Ovary (tissue), 9 donors: ENCODE measurements around the gene SH3BGRL3. TPM values are rescaled to one million over a fixed set of nuclear protein-coding genes. Genes with fewer than 3 reads are reported as not detected.
"Not testable (repeated sequence)": the region's sequence is repeated elsewhere in the genome, so short reads cannot be mapped to it uniquely, and the experiment has no call there.

ENCODE experiments used
- DNase-seq, 5 donors: peaks; one replicate each; pipeline ENCODE4 v3.0.0-alpha.2; 2019 to 2020
- H3K27ac ChIP-seq, 2 donors: fragments of 200-600 bp; one replicate each; pipeline versions ENCODE4 v1.5.1 to v1.8.0; 2019 to 2022
- H3K27me3 ChIP-seq: fragments of 200-600 bp; one replicate; pipeline ENCODE4 v1.8.0; 2022
- H3K36me3 ChIP-seq: fragments of 200-600 bp; sonication (generic); one replicate; pipeline ENCODE4 v1.5.1; 2019
- H3K4me1 ChIP-seq: one replicate; pipeline ENCODE4 v1.8.1; 2013; ENCODE audit warnings: mild to moderate bottlenecking, moderate library complexity; ENCODE audit not compliant: insufficient read depth
- H3K4me3 ChIP-seq: fragments of 200-600 bp; sonication (generic); one replicate; pipeline ENCODE4 v1.5.1; 2017
- H3K9me3 ChIP-seq, 2 donors: fragments of 200-600 bp in 1 of 2; sonication (generic) in 1 of 2; one replicate each; pipeline versions ENCODE4 v1.5.1 to v1.8.1; 2013 to 2019; ENCODE audit warnings: mild to moderate bottlenecking in 1 of 2, moderate library complexity in 1 of 2
- EP300 ChIP-seq: sonication (generic); formaldehyde crosslinking; IDR thresholded peaks from one replicate; pipeline ENCODE4 v1.6.1; 2017; ENCODE audit warnings: antibody characterized with exemption
- POLR2A ChIP-seq: fragments of 450-650 bp; IDR thresholded peaks from one replicate; pipeline ENCODE4 v1.6.1; 2017; ENCODE audit warnings: antibody characterized with exemption, mild to moderate bottlenecking, moderate library complexity
- WGBS, 3 donors: extraction: QIAGEN DNeasy Blood & Tissue Kit in 1 of 3; methylation state at CpG; one replicate each; pipeline versions ENCODE4 v1.1.5 to v1.1.7; 2013 to 2017; 5-methylcytosine and 5-hydroxymethylcytosine counted together
- intact Hi-C, 4 donors: fragments of 100-400 bp; cut with DNase I; formaldehyde crosslinking; loops; one replicate each; pipeline versions ENCODE4 v1.11.0 to v1.15.1; 2022 to 2023
- polyA plus RNA-seq, 2 donors: library from polyadenylated mRNA; stranded (reverse); fragments of 200-250 nt in 1 of 2; fragments of 350-450 nt in 1 of 2; fragmentation: Illumina TruSeq in 1 of 2; extraction: RNeasy Lipid Tissue Mini Kit (QIAGEN cat#74804) in 1 of 2; gene quantifications; one replicate each; pipeline ENCODE4 v1.2.3, GENCODE V29; 2013 to 2014
- total RNA-seq, 7 donors: library from RNA; depleted of rRNA in 2 of 7; stranded (reverse); fragments of >200 nt in 2 of 7; fragmentation: NEBNext Ultra II Directional in 3 of 7; extraction: Animal tissue kit (Norgen Biotek cat#: 25700) in 3 of 7; gene quantifications; one replicate each; pipeline versions ENCODE4 v1.1.0 to v1.2.4, GENCODE V29; 2016 to 2023
- TF ChIP-seq, protein P1 (sequence below), 3 donors: fragments of 450-650 bp in 2 of 3; fragments of 200-600 bp in 1 of 3; IDR thresholded peaks; one replicate each; pipeline versions ENCODE4 v1.5.1 to v1.8.0; 2016 to 2022; ENCODE audit warnings: antibody characterized with exemption in 3 of 3, mild to moderate bottlenecking in 1 of 3
- donor health status: DM: no; HTN: no; CAD: no; lungs with moderate emphysema.
- donor health status: DM: no; HTN: no; CAD: no.
- donor health status: Bipolar disorder and iron deficiency.
- donor health status: DM: yes; HTN: yes; CAD: no.
- donor health status: DM: no; HTN: no; CAD: no.
- donor health status: DM: yes; HTN: yes; CAD: no.

SH3BGRL3 gene
- total and polyA plus RNA-seq, 9 donors, result 18.6 to 242 (median 58.3) TPM

DNA sequence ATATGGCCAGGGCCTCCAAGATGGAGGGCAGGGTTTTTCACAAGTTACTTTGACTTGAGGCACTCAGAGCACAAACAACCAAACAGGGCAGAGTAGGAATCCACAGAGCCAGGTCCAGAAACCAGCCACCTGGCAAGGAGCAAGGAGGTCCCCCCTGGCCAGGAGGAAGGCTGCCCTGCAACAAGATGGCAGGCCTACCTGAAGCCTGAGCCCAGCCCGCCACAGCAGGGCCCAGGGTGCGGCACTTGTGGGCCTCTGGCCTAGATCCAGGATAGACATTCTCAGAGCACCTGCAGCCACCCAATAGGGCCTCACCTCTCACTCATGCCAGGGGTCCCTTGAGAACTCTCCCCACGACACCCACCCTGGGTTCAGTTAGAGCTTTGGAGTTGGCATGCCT is 11.5 kb downstream of the SH3BGRL3 start:
- DNase-seq, result no peak
- no peak overlapping the region for H3K27ac ChIP-seq
- intact Hi-C loops, result no loop called here
- TF ChIP-seq EP300 (no peak), POLR2A (no peak)
- TF ChIP-seq, protein P1, sequence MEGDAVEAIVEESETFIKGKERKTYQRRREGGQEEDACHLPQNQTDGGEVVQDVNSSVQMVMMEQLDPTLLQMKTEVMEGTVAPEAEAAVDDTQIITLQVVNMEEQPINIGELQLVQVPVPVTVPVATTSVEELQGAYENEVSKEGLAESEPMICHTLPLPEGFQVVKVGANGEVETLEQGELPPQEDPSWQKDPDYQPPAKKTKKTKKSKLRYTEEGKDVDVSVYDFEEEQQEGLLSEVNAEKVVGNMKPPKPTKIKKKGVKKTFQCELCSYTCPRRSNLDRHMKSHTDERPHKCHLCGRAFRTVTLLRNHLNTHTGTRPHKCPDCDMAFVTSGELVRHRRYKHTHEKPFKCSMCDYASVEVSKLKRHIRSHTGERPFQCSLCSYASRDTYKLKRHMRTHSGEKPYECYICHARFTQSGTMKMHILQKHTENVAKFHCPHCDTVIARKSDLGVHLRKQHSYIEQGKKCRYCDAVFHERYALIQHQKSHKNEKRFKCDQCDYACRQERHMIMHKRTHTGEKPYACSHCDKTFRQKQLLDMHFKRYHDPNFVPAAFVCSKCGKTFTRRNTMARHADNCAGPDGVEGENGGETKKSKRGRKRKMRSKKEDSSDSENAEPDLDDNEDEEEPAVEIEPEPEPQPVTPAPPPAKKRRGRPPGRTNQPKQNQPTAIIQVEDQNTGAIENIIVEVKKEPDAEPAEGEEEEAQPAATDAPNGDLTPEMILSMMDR (IDR thresholded peaks at IDR 0.05), result no peak
- 90 to 100% (median 99%) methylated on average over 3 of the region's 3 CpGs for WGBS, 3 donors
- H3K27me3 ChIP-seq, result no peaks in the 10 kb centered on the region
- H3K4me1 ChIP-seq, result no peaks in the 10 kb centered on the region
- no peaks in the 10 kb centered on the region for H3K9me3 ChIP-seq
- H3K36me3 ChIP-seq, result no peaks in the 10 kb centered on the region
- H3K4me3 ChIP-seq, result no peak overlapping the region

DNA sequence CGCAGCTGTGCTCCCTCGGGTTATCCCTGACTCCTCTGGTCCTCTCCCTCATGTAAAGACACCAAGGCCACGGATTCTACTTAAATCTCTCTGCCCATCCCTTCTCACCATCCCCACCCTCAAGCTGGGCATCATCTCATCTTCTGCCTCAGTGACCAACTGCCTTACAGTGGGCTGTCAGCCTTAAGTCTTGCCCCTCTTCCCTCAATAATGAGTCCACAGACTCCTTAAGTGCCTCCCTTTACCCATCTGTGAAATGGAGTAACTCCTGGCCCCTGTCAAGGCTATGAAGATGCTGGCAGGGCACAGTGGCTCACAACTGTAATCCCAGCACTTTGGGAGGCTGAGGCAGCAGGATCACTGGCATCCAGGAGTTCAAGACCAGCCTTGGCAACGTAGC is 12.1 kb downstream of the SH3BGRL3 start:
- Histone ChIP-seq H3K27ac (no peak overlapping the region), H3K4me1 (no peaks in the 10 kb centered on the region), H3K9me3 (no peaks in the 10 kb centered on the region), H3K4me3 (no peak overlapping the region), H3K36me3 (no peaks in the 10 kb centered on the region), H3K27me3 (no peaks in the 10 kb centered on the region)
- intact Hi-C loops, result no loop called here
- 78 to 92% (median 81%) methylated on average over 4 of the region's 4 CpGs for WGBS, 3 donors
- no peak for TF ChIP-seq POLR2A
- no peak for TF ChIP-seq EP300
- TF ChIP-seq, protein P1 (IDR thresholded peaks at IDR 0.05), result no peak
- no peak for DNase-seq

DNA sequence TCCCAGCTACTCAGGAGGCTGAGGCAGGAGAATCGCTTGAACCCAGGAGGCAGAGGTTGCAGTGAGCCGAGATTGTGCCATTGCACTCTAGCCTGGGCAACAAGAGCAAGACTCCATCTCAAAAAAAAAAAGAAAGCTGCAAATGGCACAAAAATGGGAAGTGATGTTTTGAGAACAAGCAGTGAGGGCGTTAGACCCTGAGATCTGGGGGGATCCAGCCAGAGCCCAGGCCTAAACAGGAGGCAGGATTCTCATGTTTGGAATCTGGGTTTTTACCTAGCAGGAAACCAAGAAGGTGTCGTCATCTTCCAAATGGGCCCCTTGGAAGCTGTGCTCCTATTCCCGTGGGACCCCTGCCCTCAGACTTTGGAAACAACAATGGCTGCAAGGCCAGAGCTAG is 12.8 kb downstream of the SH3BGRL3 start:
- intact Hi-C loops, H3K9me3 ChIP-seq, H3K27ac ChIP-seq, H3K36me3 ChIP-seq, DNase-seq, H3K4me3 ChIP-seq, H3K27me3 ChIP-seq, H3K4me1 ChIP-seq: not testable (repeated sequence)
- 91 to 93% (median 91%) methylated on average over 5 of the region's 5 CpGs for WGBS, 3 donors

DNA sequence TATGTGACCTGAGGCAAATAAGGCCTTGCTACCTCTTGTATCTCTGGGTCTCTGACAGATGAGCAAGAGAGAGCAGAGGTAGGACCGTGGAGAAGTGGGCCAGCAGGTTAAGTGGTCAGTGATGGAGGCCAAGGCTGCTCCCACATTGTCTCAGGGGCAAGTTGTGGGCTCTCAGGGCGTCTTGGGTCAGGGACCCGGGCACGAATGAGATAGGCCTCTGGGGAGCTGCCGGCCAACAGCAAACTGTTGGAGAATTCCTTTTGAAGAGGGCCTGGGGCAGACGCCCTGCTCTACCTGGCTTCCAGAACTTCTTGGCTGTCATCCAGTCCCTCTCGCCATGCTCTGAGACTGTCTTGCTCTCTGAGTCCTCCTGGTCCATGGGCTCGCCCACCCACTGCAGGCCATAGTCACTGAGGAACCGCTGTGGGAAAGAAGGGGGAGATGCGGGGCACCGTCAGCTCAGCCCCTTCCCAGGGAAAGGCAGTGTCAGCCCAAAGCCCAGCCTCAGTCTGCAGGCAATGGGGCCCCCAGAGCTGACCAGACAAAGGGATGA is 14.1 kb downstream of the SH3BGRL3 start:
- Histone ChIP-seq H3K9me3 (no peaks in the 10 kb centered on the region), H3K4me3 (no peak overlapping the region), H3K4me1 (no peaks in the 10 kb centered on the region), H3K36me3 (no peaks in the 10 kb centered on the region), H3K27ac (no peak overlapping the region), H3K27me3 (no peaks in the 10 kb centered on the region)
- DNase-seq, result no peak
- TF ChIP-seq POLR2A (no peak), EP300 (no peak)
- TF ChIP-seq, protein P1 (IDR thresholded peaks at IDR 0.05), result no peak
- 81 to 91% (median 81%) methylated on average over 11 of the region's 11 CpGs for WGBS, 3 donors
- intact Hi-C loops, result no loop called here

DNA sequence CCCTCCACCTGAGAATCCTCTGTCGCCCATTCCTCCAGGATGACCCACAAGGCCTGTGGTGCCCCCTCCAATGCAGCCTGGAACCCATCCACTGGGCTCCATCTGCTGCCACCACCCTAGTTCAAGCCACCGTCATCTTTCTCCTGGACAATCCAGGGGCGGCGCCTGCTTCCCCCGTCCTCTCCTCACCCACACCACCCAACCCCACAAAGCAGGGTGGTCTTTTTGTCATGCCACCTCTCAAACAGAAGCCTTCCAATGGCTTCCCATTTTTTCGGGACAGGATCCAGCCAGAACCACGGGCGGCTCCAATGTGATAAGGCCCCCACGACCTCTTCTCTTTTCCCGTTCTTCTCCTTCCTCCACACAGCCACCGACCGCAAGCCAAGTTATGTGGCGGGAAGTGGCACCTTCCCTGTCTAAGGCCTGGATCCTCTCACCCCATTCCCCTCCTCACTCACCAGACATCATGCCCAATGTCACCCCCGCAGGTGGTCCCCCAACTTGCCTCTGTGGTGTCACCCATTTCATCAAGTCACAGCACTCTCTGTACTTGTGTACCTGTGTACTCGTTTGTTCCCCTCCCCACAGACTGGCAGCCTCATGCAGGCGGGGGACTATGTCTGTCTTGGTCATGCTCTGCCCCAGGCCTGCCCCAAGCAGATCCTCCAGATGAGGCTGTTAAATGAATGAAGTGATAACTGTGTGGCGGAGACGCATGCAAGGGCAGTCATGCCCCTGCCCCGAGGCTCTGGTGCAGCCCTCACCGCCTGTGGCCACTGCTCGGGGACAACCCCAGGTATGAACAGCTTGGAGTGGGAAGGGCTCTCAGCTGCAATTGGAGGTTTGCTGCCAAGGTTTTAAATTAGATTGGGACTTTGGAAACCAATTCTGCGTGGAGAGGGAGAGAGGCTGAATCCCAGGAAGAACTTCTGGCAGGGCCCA is 15.6 kb downstream of the SH3BGRL3 start:
- intact Hi-C loops, result no loop called here
- Histone ChIP-seq H3K9me3 (no peaks in the 10 kb centered on the region), H3K27me3 (no peaks in the 10 kb centered on the region), H3K4me3 (no peak overlapping the region), H3K4me1 (no peaks in the 10 kb centered on the region), H3K36me3 (no peaks in the 10 kb centered on the region), H3K27ac (no peak overlapping the region)
- DNase-seq, result no peak
- 87 to 92% (median 87%) methylated on average over 22 of the region's 22 CpGs for WGBS, 3 donors
- TF ChIP-seq, protein P1 (IDR thresholded peaks at IDR 0.05), result no peak
- TF ChIP-seq POLR2A, result no peak
- TF ChIP-seq EP300, result no peak
